Bone marrow (tissue), 2 donors: ENCODE measurements around the gene THRAP3.
A peak's percentile ranks its signal among the peaks of the same experiment; 100 is the strongest.

Experiments
- DNase-seq, 2 donors: peaks; one replicate each; lab custom pipeline; 2025; lab: John Stamatoyannopoulos, UW

THRAP3 gene

GRCh38 chr1:36327421-36328087, 103.3 kb downstream of the THRAP3 start:
- DNase-seq, result no peak

GRCh38 chr1:36328088-36328480, 103.8 kb downstream of the THRAP3 start:
- no peak for DNase-seq

- no peak for DNase-seq
Measured at GRCh38 chr1:36328713-36329112, 104.5 kb downstream of the THRAP3 start.

GRCh38 chr1:36329817-36330216, 105.6 kb downstream of the THRAP3 start:
- DNase-seq, result no peak

GRCh38 chr1:36330940-36331339, 106.7 kb downstream of the THRAP3 start:
- no peak for DNase-seq

- no peak for DNase-seq
Measured at GRCh38 chr1:36337830-36338229, 113.6 kb downstream of the THRAP3 start.

- no peak for DNase-seq
Measured at GRCh38 chr1:36339215-36339614, 115.0 kb downstream of the THRAP3 start.

GRCh38 chr1:36339615-36340014, 115.4 kb downstream of the THRAP3 start:
- no peak for DNase-seq

GRCh38 chr1:36341626-36342320, 117.5 kb downstream of the THRAP3 start:
- DNase-seq, result no peak

GRCh38 chr1:36342426-36343185, 118.4 kb downstream of the THRAP3 start:
- DNase-seq, result peak in 1 of 2 donors; percentile 51

- no peak for DNase-seq
Measured at GRCh38 chr1:36343651-36344394, 119.6 kb downstream of the THRAP3 start.

- no peak for DNase-seq
Measured at GRCh38 chr1:36344395-36344680, 120.1 kb downstream of the THRAP3 start.

GRCh38 chr1:36345353-36345752, 121.1 kb downstream of the THRAP3 start:
- DNase-seq, result no peak

GRCh38 chr1:36346741-36347370, 122.6 kb downstream of the THRAP3 start:
- DNase-seq, result no peak

GRCh38 chr1:36349241-36349671, 125.0 kb downstream of the THRAP3 start:
- DNase-seq, result no peak

- no peak for DNase-seq
Measured at GRCh38 chr1:36349839-36350238, 125.6 kb downstream of the THRAP3 start.

GRCh38 chr1:36350659-36351226, 126.5 kb downstream of the THRAP3 start:
- peak; percentile 70 to 74 for DNase-seq

GRCh38 chr1:36351227-36351977, 127.2 kb downstream of the THRAP3 start:
- DNase-seq, result peak in 1 of 2 donors; percentile 51

GRCh38 chr1:36352125-36352909, 128.1 kb downstream of the THRAP3 start:
- DNase-seq, result no peak
